Neural progenitor cell (in vitro differentiated cells): ENCODE measurements around the gene ID2. TPM values are rescaled to one million over a fixed set of nuclear protein-coding genes. Genes with fewer than 3 reads are reported as not detected.

Experiments used
- total RNA-seq: library from RNA; depleted of rRNA; stranded (reverse); fragments of >200 nt; gene quantifications from 2 replicates; pipeline ENCODE4 v1.2.3, GENCODE V29; 2015; ENCODE audit warnings: low replicate concordance

ID2 gene
- total RNA-seq, 1 donor from 2014 or later = 140 TPM

Other genes starting within 250 kb of the ID2 start
- gene KIDINS220, start 155.6 kb downstream of the ID2 start, total RNA-seq = 45.2 and 56.1 TPM in 2 replicates